IMR-90 (cell line): ENCODE data around the gene HSPE1. TPM values are rescaled to one million over a fixed set of nuclear protein-coding genes. Genes with fewer than 3 reads are reported as not detected.

ENCODE experiments used
- ATAC-seq: fragments of 200-7000 bp; cut with Tn5 transposase; 2 replicates; pipeline ENCODE4 v1.9.1; 2020; ENCODE audit warnings: low read depth, mild to moderate bottlenecking, moderate library complexity
- BruUV-seq: library from RNA; stranded (reverse); fragments of 400-500 nt; replicated peaks from 2 replicates; lab custom pipeline; 2021; lab: Mats Ljungman, UMichigan
- CTCF ChIA-PET: fragments of 300-600 bp; formaldehyde crosslinking; extraction: SDS; loops from one replicate; lab custom pipeline; 2021; ENCODE audit warnings: antibody characterized with exemption; lab: Yijun Ruan, JAX
- POLR2A ChIA-PET: fragments of 300-600 bp; sonication (Branson Sonifier 250); formaldehyde crosslinking; loops from one replicate; lab custom pipeline; 2022; ENCODE audit warnings: antibody characterized with exemption; ENCODE audit not compliant: unreplicated experiment; lab: Charles Lee
- DNase-seq: peaks from one replicate; pipeline ENCODE4 v3.0.0; 2013
- H2AFZ ChIP-seq: replicated peaks from 2 replicates; pipeline ENCODE3; 2013; ENCODE audit warnings: low read length, mild to moderate bottlenecking; ENCODE audit not compliant: poor library complexity
- H2AK5ac ChIP-seq: 2 replicates; pipeline ENCODE4 v1.6.1; 2013; ENCODE audit warnings: low read depth, low read length, inconsistent platforms
- H2AK9ac ChIP-seq: replicated peaks from 2 replicates; pipeline ENCODE3; 2013; ENCODE audit warnings: mild to moderate bottlenecking, low read depth, low read length, moderate library complexity; ENCODE audit not compliant: poor library complexity
- H2BK120ac ChIP-seq: 2 replicates; pipeline ENCODE4 v1.6.1; 2013; ENCODE audit warnings: low read depth, low read length, inconsistent platforms
- H2BK15ac ChIP-seq: 3 replicates; pipeline ENCODE4 v1.6.1; 2013; ENCODE audit warnings: low read depth, low read length, inconsistent platforms
- H2BK20ac ChIP-seq: 2 replicates; pipeline ENCODE4 v1.6.1; 2013; ENCODE audit warnings: low read depth, mild to moderate bottlenecking, inconsistent platforms, low read length, moderate library complexity
- H2BK5ac ChIP-seq: 2 replicates; pipeline ENCODE4 v1.6.1; 2013; ENCODE audit warnings: mild to moderate bottlenecking, low read depth, low read length, inconsistent platforms; ENCODE audit not compliant: poor library complexity, severe bottlenecking
- H3K14ac ChIP-seq: replicated peaks from 2 replicates; pipeline ENCODE4 v1.6.1; 2013; ENCODE audit warnings: low read depth, low read length, inconsistent platforms
- H3K18ac ChIP-seq: 2 replicates; pipeline ENCODE4 v1.6.1; 2013; ENCODE audit warnings: low read depth, low read length, control low read depth
- H3K23ac ChIP-seq: 2 replicates; pipeline ENCODE4 v1.6.1; 2013; ENCODE audit warnings: low read depth, low read length, inconsistent platforms
- H3K27ac ChIP-seq: 2 replicates; pipeline ENCODE4 v1.5.1; 2013; ENCODE audit warnings: mild to moderate bottlenecking, control low read depth, low read length; ENCODE audit not compliant: insufficient read depth
- H3K27me3 ChIP-seq: 2 replicates; pipeline ENCODE4 v1.6.1; 2013; ENCODE audit warnings: low read length; ENCODE audit not compliant: control insufficient read depth, insufficient read depth
- H3K36me3 ChIP-seq: 2 replicates; pipeline ENCODE4 v1.6.1; 2013; ENCODE audit warnings: low read length, mixed read lengths; ENCODE audit not compliant: control insufficient read depth, insufficient read depth
- H3K4ac ChIP-seq: 2 replicates; pipeline ENCODE4 v1.6.1; 2013; ENCODE audit warnings: low read depth, low read length, inconsistent platforms
- H3K4me1 ChIP-seq: 2 replicates; pipeline ENCODE4 v1.6.1; 2013; ENCODE audit warnings: low read length, mixed read lengths; ENCODE audit not compliant: control insufficient read depth, insufficient read depth
- H3K4me2 ChIP-seq: 2 replicates; pipeline ENCODE4 v1.6.1; 2013; ENCODE audit warnings: low read depth, mild to moderate bottlenecking, control low read depth, low read length, moderate library complexity
- H3K4me3 ChIP-seq: 2 replicates; pipeline ENCODE4 v1.5.1; 2013; ENCODE audit warnings: low read depth, mild to moderate bottlenecking, control low read depth, low read length, moderate library complexity; ENCODE audit not compliant: insufficient read depth
- H3K56ac ChIP-seq: 2 replicates; pipeline ENCODE4 v1.6.1; 2013; ENCODE audit warnings: low read length, inconsistent platforms; ENCODE audit not compliant: insufficient read depth; ENCODE audit errors: extremely low read depth
- H3K79me1 ChIP-seq, 2 experiments: 2 replicates each; pipeline ENCODE4 v1.6.1; 2013; ENCODE audit warnings: low read length in 2 of 2, inconsistent platforms in 1 of 2, low read depth in 1 of 2
- H3K9ac ChIP-seq: 2 replicates; pipeline ENCODE4 v1.6.1; 2013; ENCODE audit warnings: low read depth, low read length, control low read depth
- H3K9me1 ChIP-seq: 2 replicates; pipeline ENCODE4 v1.6.1; 2013; ENCODE audit warnings: low read length, inconsistent platforms; ENCODE audit not compliant: insufficient read depth
- H3K9me3 ChIP-seq: 2 replicates; pipeline ENCODE4 v1.6.1; 2013; ENCODE audit warnings: low read length; ENCODE audit not compliant: control insufficient read depth, insufficient read depth
- H4K20me1 ChIP-seq: 2 replicates; pipeline ENCODE4 v1.6.1; 2013; ENCODE audit warnings: low read length, inconsistent platforms; ENCODE audit not compliant: insufficient read depth
- H4K5ac ChIP-seq: 2 replicates; pipeline ENCODE4 v1.6.1; 2013; ENCODE audit warnings: mild to moderate bottlenecking, low read depth, low read length, control low read depth
- H4K8ac ChIP-seq, 2 experiments: 2 replicates each; pipeline ENCODE4 v1.6.1; 2013; ENCODE audit warnings: low read depth in 2 of 2, low read length in 2 of 2, control low read depth in 1 of 2, inconsistent platforms in 1 of 2
- H4K91ac ChIP-seq: 2 replicates; pipeline ENCODE4 v1.6.1; 2013; ENCODE audit warnings: low read depth, low read length, inconsistent platforms; ENCODE audit not compliant: insufficient read depth
- CEBPB ChIP-seq: IDR thresholded peaks from 2 replicates; pipeline ENCODE4 v1.6.1; 2012; ENCODE audit warnings: low read depth, low read length, improper control_type of control experiment
- CHD1 ChIP-seq: IDR thresholded peaks from 2 replicates; pipeline ENCODE4 v1.6.1; 2012; ENCODE audit warnings: low read depth, low read length, improper control_type of control experiment
- FOS ChIP-seq: fragments of 150-350 bp; IDR thresholded peaks from 2 replicates; pipeline ENCODE4 v1.6.1; 2016; ENCODE audit warnings: low read depth, low read length
- MAFK ChIP-seq: IDR thresholded peaks from 2 replicates; pipeline ENCODE4 v1.6.1; 2012; ENCODE audit warnings: low read depth, low read length, improper control_type of control experiment
- MAZ ChIP-seq: IDR thresholded peaks from 2 replicates; pipeline ENCODE4 v1.6.1; 2012; ENCODE audit warnings: low read depth, mild to moderate bottlenecking, low read length, improper control_type of control experiment, moderate library complexity, borderline replicate concordance
- NFE2L2 ChIP-seq: fragments of 150-350 bp; IDR thresholded peaks from 2 replicates; pipeline ENCODE4 v1.6.1; 2016; ENCODE audit warnings: low read depth, mild to moderate bottlenecking, low read length
- POLR2A ChIP-seq: IDR thresholded peaks from 2 replicates; pipeline ENCODE4 v1.6.1; 2012; ENCODE audit warnings: mild to moderate bottlenecking, low read depth, low read length
- RAD21 ChIP-seq: IDR thresholded peaks from 2 replicates; pipeline ENCODE4 v1.6.1; 2012; ENCODE audit warnings: low read length, improper control_type of control experiment
- RCOR1 ChIP-seq: IDR thresholded peaks from 2 replicates; pipeline ENCODE4 v1.6.1; 2012; ENCODE audit warnings: mild to moderate bottlenecking, low read length, improper control_type of control experiment; ENCODE audit not compliant: insufficient replicate concordance
- RFX5 ChIP-seq: IDR thresholded peaks from 2 replicates; pipeline ENCODE4 v1.8.0; 2012; ENCODE audit warnings: low read depth, mild to moderate bottlenecking, low read length, moderate library complexity
- SMC3 ChIP-seq: fragments of 150-350 bp; IDR thresholded peaks from 2 replicates; pipeline ENCODE4 v1.6.1; 2016; ENCODE audit warnings: low read depth, mild to moderate bottlenecking, antibody characterized with exemption, low read length, moderate library complexity
- WGBS, 2 experiments: methylation state at CpG; one replicate each; pipeline versions ENCODE4 v1.1.5 to v1.1.7; 2013; ENCODE audit warnings: missing lambda C conversion rate in 2 of 2; ENCODE audit not compliant: insufficient read length in 1 of 2; ENCODE audit errors: extremely low coverage in 2 of 2; 5-methylcytosine and 5-hydroxymethylcytosine counted together
- dilution Hi-C: fragments of 300-500 bp; cut with HindIII; formaldehyde crosslinking; loops from one replicate; pipeline ENCODE4 v1.14.3; 2018; ENCODE audit warnings: low sequenced_read_pairs; ENCODE audit not compliant: unreplicated experiment
- in situ Hi-C: fragments of 300-500 bp; cut with MboI; formaldehyde crosslinking; loops from 3 replicates; pipeline ENCODE4 v1.14.3; 2019; ENCODE audit warnings: low sequenced_read_pairs, inconsistent platforms, mixed read lengths
- intact Hi-C: fragments of 100-400 bp; cut with micrococcal nuclease; formaldehyde crosslinking; loops from 2 replicates; pipeline ENCODE4 v1.10.0; 2022
- polyA plus RNA-seq, 3 experiments: library from polyadenylated mRNA; depleted of rRNA; stranded (reverse); fragments of >200 nt; gene quantifications; 2 replicates each; pipeline ENCODE4 v1.2.3, GENCODE V29; 2012; ENCODE audit warnings: low replicate concordance in 1 of 3
- total RNA-seq: library from RNA; depleted of rRNA; stranded (reverse); fragments of >200 nt; gene quantifications from 2 replicates; pipeline ENCODE4 v1.2.3, GENCODE V29; 2012
- TF ChIP-seq, protein P1 (sequence below): conservative IDR thresholded peaks from 2 replicates; pipeline ENCODE4 v1.5.1; 2012; ENCODE audit warnings: mild to moderate bottlenecking, low read depth, low read length, improper control_type of control experiment
- TF ChIP-seq, protein P2 (sequence below): fragments of 150-350 bp; IDR thresholded peaks from 2 replicates; pipeline ENCODE4 v1.6.1; 2017; ENCODE audit warnings: mild to moderate bottlenecking, antibody characterized with exemption, low read length, low read depth

The HSPE1 gene
- total and polyA plus RNA-seq, 2 of the 4 experiments (the other 2 are of a cell fraction), result 13.3 to 93.6 TPM

DNA sequence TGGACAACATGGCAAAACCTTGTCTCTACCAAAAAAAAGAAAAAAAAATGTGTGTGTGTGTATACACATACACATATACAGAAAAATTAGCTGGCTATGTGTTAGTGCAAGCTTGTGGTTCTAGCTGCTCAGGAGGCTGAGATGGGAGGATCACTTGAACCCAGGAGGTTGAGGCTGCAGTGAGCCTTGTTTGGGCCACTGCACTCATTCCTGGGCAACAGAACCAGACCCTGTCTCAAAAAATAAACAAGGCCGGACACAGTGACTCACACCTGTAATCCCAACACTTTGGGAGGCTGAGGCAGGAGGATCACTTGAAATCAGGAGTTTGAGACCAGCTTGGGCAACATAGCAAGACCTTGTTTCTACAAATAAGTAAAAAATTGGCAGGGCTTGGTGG, 44.8 kb upstream of the HSPE1 start:
- H3K79me1 ChIP-seq, result peaks cover 9 to 24% of the 10 kb centered on the region in 2 experiments; a peak in 3 of 4 replicates
- peaks cover 5% of the 10 kb centered on the region; the same call in 1 of the 2 replicates for H3K9me1 ChIP-seq
- no peaks in the 10 kb centered on the region for H3K9me3 ChIP-seq
- no peak overlapping the region for H2BK15ac ChIP-seq
- no peak overlapping the region for H2AK9ac ChIP-seq
- WGBS, 2 experiments, result 100% methylated on average over 1 of the region's 1 CpG; no CpG with 5 or more reads in 1 of the 2 experiments
- H4K20me1 ChIP-seq, result peaks cover 48% of the 10 kb centered on the region
- H2BK5ac ChIP-seq, result no peak overlapping the region
- H3K36me3 ChIP-seq, result peaks cover 4% of the 10 kb centered on the region; the same call in 1 of the 2 replicates
- H3K4ac ChIP-seq, result no peak overlapping the region
- no peak overlapping the region for H3K4me3 ChIP-seq
- H4K91ac ChIP-seq, result no peak overlapping the region
- ATAC-seq, result no peak
- CTCF ChIA-PET, result no interaction called here
- no peak for DNase-seq
- dilution Hi-C loops (no loop called here), intact Hi-C loops (loop anchor here (5.0 kb wide), 1 partner anchor 42 kb away; the partner anchor contains the start of gene HSPD1), in situ Hi-C loops (no loop called here)
- POLR2A ChIA-PET, result no interaction called here
- H3K27me3 ChIP-seq, result no peaks in the 10 kb centered on the region
- no peak overlapping the region for H3K27ac ChIP-seq
- TF ChIP-seq CHD1 (no peak), MAZ (no peak), RFX5 (no peak), SMC3 (no peak), CEBPB (no peak), FOS (no peak), MAFK (no peak), RCOR1 (no peak), RAD21 (no peak), POLR2A (no peak), NFE2L2 (no peak)
- TF ChIP-seq, protein P1, sequence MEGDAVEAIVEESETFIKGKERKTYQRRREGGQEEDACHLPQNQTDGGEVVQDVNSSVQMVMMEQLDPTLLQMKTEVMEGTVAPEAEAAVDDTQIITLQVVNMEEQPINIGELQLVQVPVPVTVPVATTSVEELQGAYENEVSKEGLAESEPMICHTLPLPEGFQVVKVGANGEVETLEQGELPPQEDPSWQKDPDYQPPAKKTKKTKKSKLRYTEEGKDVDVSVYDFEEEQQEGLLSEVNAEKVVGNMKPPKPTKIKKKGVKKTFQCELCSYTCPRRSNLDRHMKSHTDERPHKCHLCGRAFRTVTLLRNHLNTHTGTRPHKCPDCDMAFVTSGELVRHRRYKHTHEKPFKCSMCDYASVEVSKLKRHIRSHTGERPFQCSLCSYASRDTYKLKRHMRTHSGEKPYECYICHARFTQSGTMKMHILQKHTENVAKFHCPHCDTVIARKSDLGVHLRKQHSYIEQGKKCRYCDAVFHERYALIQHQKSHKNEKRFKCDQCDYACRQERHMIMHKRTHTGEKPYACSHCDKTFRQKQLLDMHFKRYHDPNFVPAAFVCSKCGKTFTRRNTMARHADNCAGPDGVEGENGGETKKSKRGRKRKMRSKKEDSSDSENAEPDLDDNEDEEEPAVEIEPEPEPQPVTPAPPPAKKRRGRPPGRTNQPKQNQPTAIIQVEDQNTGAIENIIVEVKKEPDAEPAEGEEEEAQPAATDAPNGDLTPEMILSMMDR, result no peak
- TF ChIP-seq, protein P2, sequence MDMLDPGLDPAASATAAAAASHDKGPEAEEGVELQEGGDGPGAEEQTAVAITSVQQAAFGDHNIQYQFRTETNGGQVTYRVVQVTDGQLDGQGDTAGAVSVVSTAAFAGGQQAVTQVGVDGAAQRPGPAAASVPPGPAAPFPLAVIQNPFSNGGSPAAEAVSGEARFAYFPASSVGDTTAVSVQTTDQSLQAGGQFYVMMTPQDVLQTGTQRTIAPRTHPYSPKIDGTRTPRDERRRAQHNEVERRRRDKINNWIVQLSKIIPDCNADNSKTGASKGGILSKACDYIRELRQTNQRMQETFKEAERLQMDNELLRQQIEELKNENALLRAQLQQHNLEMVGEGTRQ, result no peak
- H3K14ac ChIP-seq, result no peak overlapping the region
- no peak overlapping the region for H4K8ac ChIP-seq
- BruUV-seq, result no TSS peak
- no peak overlapping the region for H2AFZ ChIP-seq
- no peak overlapping the region for H3K18ac ChIP-seq
- H4K5ac ChIP-seq, result no peak overlapping the region
- H2BK120ac ChIP-seq, result no peak overlapping the region
- no peak overlapping the region for H3K23ac ChIP-seq
- H3K9ac ChIP-seq, result no peak overlapping the region
- no peaks in the 10 kb centered on the region; the same call in 1 of the 2 replicates for H3K4me1 ChIP-seq
- H3K4me2 ChIP-seq, result peak overlapping the region; percentile 47; the same call in 1 of the 2 replicates
- no peak overlapping the region for H2AK5ac ChIP-seq
- no peak overlapping the region for H3K56ac ChIP-seq
- no peak overlapping the region for H2BK20ac ChIP-seq
